Retina (tissue), 1 donor: ENCODE measurements around the gene PLAC1.

ENCODE experiments used
- DNase-seq: peaks from one replicate; pipeline ENCODE4 v3.0.0-alpha.2; 2016

The PLAC1 gene

GRCh38 chrX:134670134-134670924 lies 12.1 kb upstream of the PLAC1 start:
- no peak for DNase-seq

GRCh38 chrX:134669378-134670098 lies 11.3 kb upstream of the PLAC1 start:
- DNase-seq, result no peak

- DNase-seq, result no peak
Observed at GRCh38 chrX:134664202-134664601, 5.9 kb upstream of the PLAC1 start.

GRCh38 chrX:134661295-134661694 lies 3.0 kb upstream of the PLAC1 start:
- DNase-seq, result no peak

GRCh38 chrX:134660627-134661026 lies 2.4 kb upstream of the PLAC1 start:
- no peak for DNase-seq

GRCh38 chrX:134659761-134660160 lies 1.5 kb upstream of the PLAC1 start:
- DNase-seq, result no peak

GRCh38 chrX:134658760-134659023 lies 421 bp upstream of the PLAC1 start:
- no peak for DNase-seq

- DNase-seq, result no peak
Observed at GRCh38 chrX:134654398-134655012, 3.8 kb downstream of the PLAC1 start.

GRCh38 chrX:134653835-134654234 lies 4.4 kb downstream of the PLAC1 start:
- no peak for DNase-seq

GRCh38 chrX:134650701-134651100 lies 7.6 kb downstream of the PLAC1 start:
- no peak for DNase-seq

GRCh38 chrX:134649770-134650169 lies 8.5 kb downstream of the PLAC1 start:
- DNase-seq, result no peak

- no peak for DNase-seq
Observed at GRCh38 chrX:134647477-134647877, 10.8 kb downstream of the PLAC1 start.

GRCh38 chrX:134646691-134647090 lies 11.6 kb downstream of the PLAC1 start:
- no peak for DNase-seq

- no peak for DNase-seq
Observed at GRCh38 chrX:134645936-134646543, 12.2 kb downstream of the PLAC1 start.

GRCh38 chrX:134642386-134642785 lies 15.9 kb downstream of the PLAC1 start:
- no peak for DNase-seq

GRCh38 chrX:134641346-134641745 lies 16.9 kb downstream of the PLAC1 start:
- DNase-seq, result no peak

GRCh38 chrX:134640914-134641313 lies 17.4 kb downstream of the PLAC1 start:
- DNase-seq, result no peak

- DNase-seq, result no peak
Observed at GRCh38 chrX:134636851-134637250, 21.4 kb downstream of the PLAC1 start.

GRCh38 chrX:134634691-134635090 lies 23.6 kb downstream of the PLAC1 start:
- no peak for DNase-seq

GRCh38 chrX:134633832-134634231 lies 24.4 kb downstream of the PLAC1 start:
- DNase-seq, result no peak

GRCh38 chrX:134633394-134633793 lies 24.9 kb downstream of the PLAC1 start:
- DNase-seq, result no peak

- no peak for DNase-seq
Observed at GRCh38 chrX:134632355-134632754, 25.9 kb downstream of the PLAC1 start.

GRCh38 chrX:134631426-134632346 lies 26.6 kb downstream of the PLAC1 start:
- DNase-seq, result no peak
